CD4-positive, alpha-beta T cell (primary cell): Measurements from ENCODE around the gene PCDHB10. TPM values are rescaled to one million over a fixed set of nuclear protein-coding genes. Genes with fewer than 3 reads are reported as not detected.
"Not testable (repeated sequence)": the region's sequence is repeated elsewhere in the genome, so short reads cannot be mapped to it uniquely, and the experiment has no call there.

Source experiments
- ATAC-seq: fragments of 200-7000 bp; cut with Tn5 transposase; one replicate; pipeline ENCODE4 v1.10.0; 2022; ENCODE audit warnings: mild to moderate bottlenecking; ENCODE audit not compliant: poor library complexity
- CTCF ChIA-PET: fragments of 350-600 bp; sonication (Branson Sonifier 250); formaldehyde crosslinking; loops from one replicate; lab custom pipeline; 2021; ENCODE audit warnings: antibody characterized with exemption, inconsistent platforms; lab: Charles Lee
- POLR2A ChIA-PET: fragments of 350-600 bp; sonication (Branson Sonifier 250); formaldehyde crosslinking; loops from one replicate; lab custom pipeline; 2021; ENCODE audit warnings: antibody characterized with exemption, inconsistent platforms; lab: Charles Lee
- DNase-seq, 14 experiments: peaks; one replicate each; pipeline ENCODE4 v3.0.0-alpha.2; 2013 to 2020; ENCODE audit warnings: mixed read lengths in 2 of 14
- H3K27ac ChIP-seq, 2 donors: one replicate each; pipeline versions ENCODE4 v1.5.1 to v1.7.0; 2013; ENCODE audit warnings: low read length in 2 of 2, low read depth in 1 of 2, mild to moderate bottlenecking in 1 of 2
- H3K27me3 ChIP-seq, 2 experiments: 1 replicate in 1 of 2; 2 replicates in 1 of 2; pipeline versions ENCODE4 v1.6.1 to v1.7.0; 2013; ENCODE audit warnings: low read length in 2 of 2, control low read depth in 1 of 2, mild to moderate bottlenecking in 1 of 2, moderate library complexity in 1 of 2; ENCODE audit not compliant: insufficient read depth in 2 of 2, control insufficient read depth in 1 of 2
- H3K36me3 ChIP-seq: one replicate; pipeline ENCODE4 v1.6.1; 2013; ENCODE audit warnings: low read length, control low read depth; ENCODE audit not compliant: insufficient read depth
- H3K4me1 ChIP-seq: one replicate; pipeline ENCODE4 v1.6.1; 2013; ENCODE audit warnings: low read length, control low read depth; ENCODE audit not compliant: insufficient read depth
- H3K4me3 ChIP-seq: one replicate; pipeline ENCODE4 v1.5.1; 2013; ENCODE audit warnings: mild to moderate bottlenecking, low read length, moderate library complexity
- H3K9me3 ChIP-seq, 2 experiments: 1 replicate in 1 of 2; 2 replicates in 1 of 2; pipeline versions ENCODE4 v1.6.1 to v1.7.0; 2013; ENCODE audit warnings: low read length in 2 of 2, mild to moderate bottlenecking in 2 of 2, control low read depth in 1 of 2, moderate library complexity in 1 of 2; ENCODE audit not compliant: control insufficient read depth in 1 of 2, insufficient read depth in 1 of 2
- H3K27ac Mint-ChIP-seq: one replicate; pipeline ENCODE4 v1.8.0; 2020; ENCODE audit warnings: mixed read lengths
- H3K27me3 Mint-ChIP-seq: one replicate; pipeline ENCODE4 v1.8.0; 2021; ENCODE audit warnings: mixed read lengths
- H3K36me3 Mint-ChIP-seq: one replicate; pipeline ENCODE4 v1.8.0; 2021; ENCODE audit warnings: low read depth, mixed read lengths
- H3K4me1 Mint-ChIP-seq: one replicate; pipeline ENCODE4 v1.8.0; 2021; ENCODE audit warnings: low read depth, mixed read lengths
- H3K4me3 Mint-ChIP-seq: one replicate; pipeline ENCODE4 v1.8.0; 2020; ENCODE audit warnings: mild to moderate bottlenecking, mixed read lengths
- H3K9me3 Mint-ChIP-seq: one replicate; pipeline ENCODE4 v1.8.0; 2020; ENCODE audit warnings: mixed read lengths
- CTCF ChIP-seq: fragments of 200-600 bp; IDR thresholded peaks from one replicate; pipeline ENCODE4 v1.8.0; 2022; ENCODE audit warnings: antibody characterized with exemption, mild to moderate bottlenecking
- intact Hi-C, 2 experiments: fragments of 100-400 bp; cut with DNase I in 1 of 2; cut with micrococcal nuclease in 1 of 2; formaldehyde crosslinking; loops; one replicate each; pipeline versions ENCODE4 v1.15.1 to v1.9.0; 2023 to 2025; cut with DNase I, micrococcal nuclease
- total RNA-seq, 174 experiments: library from RNA in 2 of 174; stranded (reverse) in 2 of 174; gene quantifications; one replicate each; pipeline ENCODE4 v1.2.3 and lab custom pipeline; 2021 to 2026

Gene PCDHB10
- total RNA-seq, 2 experiments from 2014 or later = not detected

GRCh38 chr5:141208478-141208877 is 16.3 kb downstream of the PCDHB10 start, which contains the start of gene PCDHB12:
Gene PCDHB12 (plus strand): TSS chr5:141208719. CDS start chr5:141208908, 189 bp downstream.
- Mint-ChIP-seq H3K9me3 (no peaks in the 10 kb centered on the region), H3K36me3 (no peaks in the 10 kb centered on the region), H3K4me3 (no peak within 1 kb of the TSS), H3K27me3 (peaks cover 89% of the 10 kb centered on the region), H3K27ac (no peak within 1 kb of the TSS), H3K4me1 (no peaks in the 10 kb centered on the region)
- intact Hi-C loops = no loop called here
- H3K27ac ChIP-seq = no peak within 1 kb of the TSS
- peak in 1 of 14 experiments; percentile 3 for DNase-seq
- H3K4me3 ChIP-seq = no peak within 1 kb of the TSS
- TF ChIP-seq CTCF = no peak
- no peaks in the 10 kb centered on the region for H3K36me3 ChIP-seq
- POLR2A ChIA-PET = no interaction called here
- peaks cover 11 to 53% of the 10 kb centered on the region in 2 experiments for H3K27me3 ChIP-seq
- H3K4me1 ChIP-seq = no peaks in the 10 kb centered on the region
- CTCF ChIA-PET = no interaction called here
- peaks cover 3 to 12% of the 10 kb centered on the region in 2 experiments for H3K9me3 ChIP-seq
- no peak for ATAC-seq

GRCh38 chr5:141210281-141210680 is 18.1 kb downstream of the PCDHB10 start:
- Histone ChIP-seq H3K9me3 (peaks cover 3 to 14% of the 10 kb centered on the region in 2 experiments), H3K27me3 (peaks cover 11 to 53% of the 10 kb centered on the region in 2 experiments)
- CTCF ChIA-PET, H3K9me3 Mint-ChIP-seq, POLR2A ChIA-PET, DNase-seq, H3K36me3 ChIP-seq, H3K4me1 ChIP-seq, H3K27ac ChIP-seq, intact Hi-C loops, H3K27ac Mint-ChIP-seq, ATAC-seq, H3K4me1 Mint-ChIP-seq, H3K36me3 Mint-ChIP-seq, H3K4me3 Mint-ChIP-seq, H3K4me3 ChIP-seq: not testable (repeated sequence)
- peaks cover 90% of the 10 kb centered on the region for H3K27me3 Mint-ChIP-seq

GRCh38 chr5:141210849-141211248 is 18.7 kb downstream of the PCDHB10 start:
- H3K4me1 Mint-ChIP-seq, H3K36me3 Mint-ChIP-seq, intact Hi-C loops, H3K4me1 ChIP-seq, ATAC-seq, DNase-seq, H3K9me3 Mint-ChIP-seq, CTCF ChIA-PET, H3K4me3 ChIP-seq, POLR2A ChIA-PET, H3K27ac ChIP-seq, H3K36me3 ChIP-seq, H3K4me3 Mint-ChIP-seq, H3K27ac Mint-ChIP-seq: not testable (repeated sequence)
- Histone ChIP-seq H3K27me3 (peaks cover 11 to 53% of the 10 kb centered on the region in 2 experiments), H3K9me3 (peaks cover 3 to 17% of the 10 kb centered on the region in 2 experiments)
- peaks cover 87% of the 10 kb centered on the region for H3K27me3 Mint-ChIP-seq

- H3K4me1 Mint-ChIP-seq, POLR2A ChIA-PET, CTCF ChIA-PET, H3K4me3 Mint-ChIP-seq, intact Hi-C loops, H3K36me3 ChIP-seq, H3K9me3 Mint-ChIP-seq, H3K36me3 Mint-ChIP-seq, H3K4me1 ChIP-seq, H3K27ac Mint-ChIP-seq, H3K4me3 ChIP-seq, H3K27ac ChIP-seq, ATAC-seq: not testable (repeated sequence)
- Histone ChIP-seq H3K27me3 (peaks cover 17 to 52% of the 10 kb centered on the region in 2 experiments), H3K9me3 (peaks cover 25 to 31% of the 10 kb centered on the region in 2 experiments)
- H3K27me3 Mint-ChIP-seq = peaks cover 76% of the 10 kb centered on the region
- DNase-seq = peak in 4 of 14 experiments; percentile 17 to 53 (median 37)
Observed at GRCh38 chr5:141213656-141214339, 21.6 kb downstream of the PCDHB10 start, which contains the start of gene PCDHB13. Gene PCDHB13 (plus strand): TSS chr5:141213919. CDS start chr5:141214124, 205 bp downstream.

- H3K9me3 Mint-ChIP-seq, H3K36me3 ChIP-seq, H3K4me1 ChIP-seq, H3K4me1 Mint-ChIP-seq, CTCF ChIA-PET, H3K27ac Mint-ChIP-seq, H3K27ac ChIP-seq, DNase-seq, H3K36me3 Mint-ChIP-seq, POLR2A ChIA-PET, H3K4me3 Mint-ChIP-seq, ATAC-seq, H3K4me3 ChIP-seq, intact Hi-C loops: not testable (repeated sequence)
- peaks cover 73% of the 10 kb centered on the region for H3K27me3 Mint-ChIP-seq
- H3K9me3 ChIP-seq = peaks cover 27 to 31% of the 10 kb centered on the region in 2 experiments
- peaks cover 15 to 54% of the 10 kb centered on the region in 2 experiments for H3K27me3 ChIP-seq
Observed at GRCh38 chr5:141214583-141214982, 22.4 kb downstream of the PCDHB10 start.

- ATAC-seq, H3K27ac ChIP-seq, H3K4me3 Mint-ChIP-seq, intact Hi-C loops, H3K36me3 Mint-ChIP-seq, H3K4me1 ChIP-seq, POLR2A ChIA-PET, H3K36me3 ChIP-seq, H3K27ac Mint-ChIP-seq, H3K4me3 ChIP-seq, DNase-seq, CTCF ChIA-PET, H3K4me1 Mint-ChIP-seq, H3K9me3 Mint-ChIP-seq: not testable (repeated sequence)
- Histone ChIP-seq H3K9me3 (peaks cover 25 to 27% of the 10 kb centered on the region in 2 experiments), H3K27me3 (peaks cover 11 to 55% of the 10 kb centered on the region in 2 experiments)
- H3K27me3 Mint-ChIP-seq = peaks cover 76% of the 10 kb centered on the region
Observed at GRCh38 chr5:141215504-141215903, 23.4 kb downstream of the PCDHB10 start.
